ENCODE data around the gene CHRNA4. TPM values are rescaled to one million over a fixed set of nuclear protein-coding genes. Genes with fewer than 3 reads are reported as not detected.

Gene CHRNA4
- polyA plus RNA-seq (not detected in 3 replicates), polyA minus RNA-seq (not detected in 3 replicates)
- polyA plus RNA-seq (2011; ENCODE audit: low read depth) = not detected
- polyA plus RNA-seq (2011; cell fraction: cytosol; rRNA removed) = not detected in 2 replicates
- polyA plus RNA-seq (2011; cell fraction: nucleus; rRNA removed) = 0.03 TPM in 1 of 2 replicates, not detected in the other
- polyA plus RNA-seq (2012; ENCODE audit: low replicate concordance) = not detected in 2 replicates
- not detected for polyA minus RNA-seq (2011; cell fraction: cytosol; rRNA and poly(A)+ RNA removed)
- polyA minus RNA-seq (2011; cell fraction: nucleus; rRNA and poly(A)+ RNA removed) = not detected in 2 replicates

- H3K27ac ChIP-seq (ENCODE audit: control insufficient read depth, insufficient read depth, low read length) = no peak within 1 kb of the TSS
Measured at GRCh38 chr20:63360850-63361518, at the start of gene CHRNA4. Gene CHRNA4, minus strand, starts transcription at chr20:63361349. Its CDS starts 184 bp downstream, at chr20:63361165.

GRCh38 chr20:63409834-63410435 lies 48.8 kb upstream of the CHRNA4 start:
- Histone ChIP-seq H3K36me3 (ENCODE audit: control insufficient read depth in 2 of 2, extremely low read depth in 1 of 2, insufficient read depth in 2 of 2, low read length in 2 of 2) (no peaks in the 10 kb centered on the region), H3K4me3 (ENCODE audit: control insufficient read depth in 2 of 3, extremely low read depth in 1 of 3, insufficient read depth in 2 of 3, low read depth in 1 of 3, low read length in 3 of 3) (no peak overlapping the region), H3K27me3 (ENCODE audit: control insufficient read depth, extremely low read depth, insufficient read depth, low read length) (peaks cover 3% of the 10 kb centered on the region), H3K9me1 (ENCODE audit: control insufficient read depth, extremely low read depth, insufficient read depth, low read length) (no peaks in the 10 kb centered on the region), H3K4me2 (ENCODE audit: control insufficient read depth, extremely low read depth, insufficient read depth, low read depth, low read length) (no peak overlapping the region), H3K9ac (ENCODE audit: control insufficient read depth, extremely low read depth, insufficient read depth, low read length) (no peak overlapping the region), H3K4me1 (ENCODE audit: control insufficient read depth, extremely low read depth, insufficient read depth, low read length) (no peaks in the 10 kb centered on the region), H4K20me1 (ENCODE audit: control insufficient read depth, extremely low read depth, insufficient read depth, low read length) (no peaks in the 10 kb centered on the region), H3K27ac (ENCODE audit: control insufficient read depth, insufficient read depth, low read length) (no peak overlapping the region), H2AFZ (ENCODE audit: control insufficient read depth, low read length) (no peak overlapping the region), H3K9me3 (ENCODE audit: control insufficient read depth, low read depth, low read length) (peaks cover 1% of the 10 kb centered on the region), H3K79me2 (ENCODE audit: control insufficient read depth, insufficient read depth, low read length) (no peaks in the 10 kb centered on the region)
- FAIRE-seq (no peak), DNase-seq (ENCODE audit: low read depth, low spot score) (no peak)
- no peak for TF ChIP-seq CTCF (optimal IDR thresholded peaks at IDR 0.05 in 1 of 3, IDR thresholded peaks at IDR 0.05 in 1 of 3, conservative IDR thresholded peaks at IDR 0.05 in 1 of 3; ENCODE audit: extremely low read depth in 1 of 3, insufficient read depth in 2 of 3, low read length in 3 of 3)
- dilution Hi-C loops (cut with MboI; ENCODE audit: extremely low pct_ligation_motif_present, low sequenced_read_pairs) = no loop called here

More at GRCh38 chr20:63360850-63361518, at the start of gene CHRNA4:
- no peaks in the 10 kb centered on the region for H3K36me3 ChIP-seq (ENCODE audit: control insufficient read depth in 2 of 2, extremely low read depth in 1 of 2, insufficient read depth in 2 of 2, low read length in 2 of 2)
- TF ChIP-seq CTCF (optimal IDR thresholded peaks at IDR 0.05 in 1 of 3, IDR thresholded peaks at IDR 0.05 in 1 of 3, conservative IDR thresholded peaks at IDR 0.05 in 1 of 3; ENCODE audit: extremely low read depth in 1 of 3, insufficient read depth in 2 of 3, low read length in 3 of 3) (no peak), EZH2 (IDR thresholded peaks at IDR 0.05; ENCODE audit: low read length) (peak; percentile 28)
- no peaks in the 10 kb centered on the region for H3K4me1 ChIP-seq (ENCODE audit: control insufficient read depth, extremely low read depth, insufficient read depth, low read length)
- H3K9ac ChIP-seq (ENCODE audit: control insufficient read depth, extremely low read depth, insufficient read depth, low read length) = no peak within 1 kb of the TSS
- no peak within 1 kb of the TSS for H3K4me2 ChIP-seq (ENCODE audit: control insufficient read depth, extremely low read depth, insufficient read depth, low read depth, low read length)
- peaks cover 41% of the 10 kb centered on the region for H3K27me3 ChIP-seq (ENCODE audit: control insufficient read depth, extremely low read depth, insufficient read depth, low read length)
- H3K4me3 ChIP-seq (ENCODE audit: control insufficient read depth in 2 of 3, extremely low read depth in 1 of 3, insufficient read depth in 2 of 3, low read depth in 1 of 3, low read length in 3 of 3) = no peak within 1 kb of the TSS
- no peak within 1 kb of the TSS for H2AFZ ChIP-seq (ENCODE audit: control insufficient read depth, low read length)
- DNase-seq (ENCODE audit: low read depth, low spot score) (no peak), FAIRE-seq (no peak)
- no peaks in the 10 kb centered on the region for H4K20me1 ChIP-seq (ENCODE audit: control insufficient read depth, extremely low read depth, insufficient read depth, low read length)
- dilution Hi-C loops (cut with MboI; ENCODE audit: extremely low pct_ligation_motif_present, low sequenced_read_pairs) = no loop called here
- no peaks in the 10 kb centered on the region for H3K79me2 ChIP-seq (ENCODE audit: control insufficient read depth, insufficient read depth, low read length)
- H3K9me1 ChIP-seq (ENCODE audit: control insufficient read depth, extremely low read depth, insufficient read depth, low read length) = no peaks in the 10 kb centered on the region
- H3K9me3 ChIP-seq (ENCODE audit: control insufficient read depth, low read depth, low read length) = no peaks in the 10 kb centered on the region
